ENCODE data around the gene TMEM184A.

GRCh38 chr7:1586126-1586826, 30.3 kb upstream of the TMEM184A start:
- TF ChIP-seq, protein P1, sequence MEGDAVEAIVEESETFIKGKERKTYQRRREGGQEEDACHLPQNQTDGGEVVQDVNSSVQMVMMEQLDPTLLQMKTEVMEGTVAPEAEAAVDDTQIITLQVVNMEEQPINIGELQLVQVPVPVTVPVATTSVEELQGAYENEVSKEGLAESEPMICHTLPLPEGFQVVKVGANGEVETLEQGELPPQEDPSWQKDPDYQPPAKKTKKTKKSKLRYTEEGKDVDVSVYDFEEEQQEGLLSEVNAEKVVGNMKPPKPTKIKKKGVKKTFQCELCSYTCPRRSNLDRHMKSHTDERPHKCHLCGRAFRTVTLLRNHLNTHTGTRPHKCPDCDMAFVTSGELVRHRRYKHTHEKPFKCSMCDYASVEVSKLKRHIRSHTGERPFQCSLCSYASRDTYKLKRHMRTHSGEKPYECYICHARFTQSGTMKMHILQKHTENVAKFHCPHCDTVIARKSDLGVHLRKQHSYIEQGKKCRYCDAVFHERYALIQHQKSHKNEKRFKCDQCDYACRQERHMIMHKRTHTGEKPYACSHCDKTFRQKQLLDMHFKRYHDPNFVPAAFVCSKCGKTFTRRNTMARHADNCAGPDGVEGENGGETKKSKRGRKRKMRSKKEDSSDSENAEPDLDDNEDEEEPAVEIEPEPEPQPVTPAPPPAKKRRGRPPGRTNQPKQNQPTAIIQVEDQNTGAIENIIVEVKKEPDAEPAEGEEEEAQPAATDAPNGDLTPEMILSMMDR (IDR thresholded peaks at IDR 0.05): no peak
- TF ChIP-seq POLR2AphosphoS5 (IDR thresholded peaks at IDR 0.05; ENCODE audit: insufficient read depth in 1 of 2, low read depth in 1 of 2) (no peak), POLR2A (IDR thresholded peaks at IDR 0.05) (no peak)
